Endothelial cell of umbilical vein (primary cell): ENCODE data around the gene RBM20. TPM values are rescaled to one million over a fixed set of nuclear protein-coding genes. Genes with fewer than 3 reads are reported as not detected.

Experiments
- BruUV-seq: library from RNA; stranded (reverse); fragments of 400-500 nt; replicated peaks from 2 replicates; lab custom pipeline; 2021; lab: Mats Ljungman, UMichigan
- CTCF ChIA-PET: fragments of 300-600, 350-600 bp; sonication (Branson Sonifier 250); formaldehyde crosslinking; loops from one replicate; lab custom pipeline; 2021; ENCODE audit warnings: antibody characterized with exemption, inconsistent platforms; lab: Charles Lee
- POLR2A ChIA-PET: fragments of 300-600, 350-600 bp; sonication (Branson Sonifier 250); formaldehyde crosslinking; loops from one replicate; lab custom pipeline; 2021; ENCODE audit warnings: antibody characterized with exemption, inconsistent platforms; lab: Charles Lee
- DNase-seq: peaks from one replicate; pipeline ENCODE4 v3.0.0-alpha.2; 2011; ENCODE audit warnings: low read depth, low spot score
- FAIRE-seq: peaks from 2 replicates; lab custom pipeline; 2011; peaks lifted over from hg19 to GRCh38; lab: Jason Lieb, UNC
- H2AFZ ChIP-seq: 2 replicates; pipeline ENCODE4 v1.6.0; 2012; ENCODE audit warnings: low read depth, low read length, control low read depth, inconsistent platforms
- H3K27ac ChIP-seq: 2 replicates; pipeline ENCODE4 v1.5.1; 2011; ENCODE audit warnings: low read depth, mild to moderate bottlenecking, control low read depth, low read length, moderate library complexity; ENCODE audit not compliant: insufficient read depth
- H3K27me3 ChIP-seq, 2 experiments: 2 replicates each; pipeline versions ENCODE4 v1.6.0 to v1.6.1; 2011; ENCODE audit warnings: low read length in 2 of 2, mixed read lengths in 1 of 2; ENCODE audit not compliant: control insufficient read depth in 2 of 2, insufficient read depth in 2 of 2
- H3K36me3 ChIP-seq, 2 experiments: 2 replicates in 1 of 2; 3 replicates in 1 of 2; pipeline ENCODE4 v1.5.1; 2011; ENCODE audit warnings: low read length in 2 of 2, mild to moderate bottlenecking in 1 of 2, moderate library complexity in 1 of 2; ENCODE audit not compliant: control insufficient read depth in 2 of 2, insufficient read depth in 2 of 2; ENCODE audit errors: extremely low read depth in 1 of 2
- H3K4me1 ChIP-seq: 3 replicates; pipeline ENCODE4 v1.5.1; 2011; ENCODE audit warnings: mild to moderate bottlenecking, low read length; ENCODE audit not compliant: control insufficient read depth, insufficient read depth; ENCODE audit errors: extremely low read depth
- H3K4me2 ChIP-seq: 2 replicates; pipeline ENCODE4 v1.6.1; 2011; ENCODE audit warnings: low read length, control low read depth, mixed read lengths; ENCODE audit not compliant: insufficient read depth
- H3K4me3 ChIP-seq, 3 experiments: fragments of 200-600 bp in 1 of 3; sonication (generic), shearing (Covaris generic) in 1 of 3; replicated peaks in 1 of 3; 2 replicates each; pipeline ENCODE4 v1.5.1; 2011 to 2016; ENCODE audit warnings: control low read depth in 3 of 3, low read length in 3 of 3, mild to moderate bottlenecking in 2 of 3, inconsistent platforms in 1 of 3, low read depth in 1 of 3, moderate library complexity in 1 of 3; ENCODE audit not compliant: insufficient read depth in 1 of 3
- H3K79me2 ChIP-seq: 2 replicates; pipeline ENCODE4 v1.6.0; 2012; ENCODE audit warnings: low read length, inconsistent platforms; ENCODE audit not compliant: control insufficient read depth, insufficient read depth
- H3K9ac ChIP-seq: replicated peaks from 2 replicates; pipeline ENCODE3; 2011; ENCODE audit warnings: low read length, control low read depth; ENCODE audit not compliant: insufficient read depth; ENCODE audit errors: extremely low read depth
- H3K9me1 ChIP-seq: replicated peaks from 3 replicates; pipeline ENCODE4 v1.6.0; 2011; ENCODE audit warnings: mild to moderate bottlenecking, low read length; ENCODE audit not compliant: control insufficient read depth, insufficient read depth; ENCODE audit errors: extremely low read depth
- H3K9me3 ChIP-seq: replicated peaks from 2 replicates; pipeline ENCODE4 v1.5.1; 2012; ENCODE audit warnings: low read length, inconsistent platforms; ENCODE audit not compliant: control insufficient read depth, insufficient read depth
- H4K20me1 ChIP-seq: replicated peaks from 2 replicates; pipeline ENCODE3; 2011; ENCODE audit warnings: mild to moderate bottlenecking, low read length; ENCODE audit not compliant: control insufficient read depth, insufficient read depth; ENCODE audit errors: extremely low read depth
- CTCF ChIP-seq, 2 donors: IDR thresholded peaks; 1 replicate in 1 of 2; 2 replicates in 1 of 2; pipeline ENCODE4 v1.5.1; 2011; ENCODE audit warnings: low read length in 2 of 2, mild to moderate bottlenecking in 2 of 2, moderate library complexity in 2 of 2, control low read depth in 1 of 2, inconsistent platforms in 1 of 2, low read depth in 1 of 2; ENCODE audit not compliant: insufficient read depth in 1 of 2; ENCODE audit errors: extremely low read depth in 1 of 2
- EZH2 ChIP-seq: IDR thresholded peaks from 2 replicates; pipeline ENCODE4 v1.6.1; 2012; ENCODE audit warnings: borderline replicate concordance, low read depth, mild to moderate bottlenecking, moderate library complexity, low read length, inconsistent platforms; ENCODE audit not compliant: severe bottlenecking
- FOS ChIP-seq: IDR thresholded peaks from 2 replicates; pipeline ENCODE4 v1.6.1; 2011; ENCODE audit warnings: mild to moderate bottlenecking, low read length, moderate library complexity, borderline replicate concordance; ENCODE audit not compliant: insufficient read depth
- GATA2 ChIP-seq: IDR thresholded peaks from 2 replicates; pipeline ENCODE4 v1.7.0; 2011; ENCODE audit warnings: low read depth, mild to moderate bottlenecking, moderate library complexity, mixed read lengths, low read length; ENCODE audit not compliant: insufficient read length, insufficient read depth
- JUN ChIP-seq: IDR thresholded peaks from 2 replicates; pipeline ENCODE4 v1.6.1; 2011; ENCODE audit warnings: borderline replicate concordance, low read depth; ENCODE audit not compliant: insufficient read length, insufficient read depth
- MAX ChIP-seq: IDR thresholded peaks from 2 replicates; pipeline ENCODE4 v1.6.1; 2011; ENCODE audit not compliant: insufficient read depth, insufficient read length
- MYC ChIP-seq: IDR thresholded peaks from one replicate; pipeline ENCODE4 v1.6.1; 2011; ENCODE audit warnings: mild to moderate bottlenecking, low read depth, low read length
- POLR2A ChIP-seq: IDR thresholded peaks from 2 replicates; pipeline ENCODE4 v1.6.1; 2012; ENCODE audit warnings: low read depth, mild to moderate bottlenecking, control low read depth, low read length
- POLR2AphosphoS5 ChIP-seq: IDR thresholded peaks from 2 replicates; pipeline ENCODE4 v1.6.1; 2012; ENCODE audit warnings: low read depth, mild to moderate bottlenecking, control low read depth, low read length, moderate library complexity; ENCODE audit not compliant: insufficient read depth
- dilution Hi-C: fragments of 300-500 bp; cut with MboI; formaldehyde crosslinking; loops from one replicate; pipeline ENCODE4 v1.15.0; 2019; ENCODE audit warnings: low sequenced_read_pairs; ENCODE audit not compliant: extremely low pct_ligation_motif_present
- intact Hi-C: fragments of 100-400 bp; cut with micrococcal nuclease; formaldehyde crosslinking; loops from one replicate; pipeline ENCODE4 v1.10.0; 2022
- polyA plus RNA-seq, 4 experiments: library from polyadenylated mRNA; depleted of rRNA in 3 of 4; stranded (reverse) in 3 of 4; unstranded in 1 of 4; fragments of >200 nt; gene quantifications; 2 replicates each; pipeline versions ENCODE4 v1.2.1 to v1.2.3, GENCODE V29; 2011 to 2012; ENCODE audit warnings: missing spikeins in 1 of 4
- total RNA-seq: library from RNA; stranded (reverse); gene quantifications from 2 replicates; pipeline ENCODE4 v1.2.3, GENCODE V29; 2021

The RBM20 gene
- total and polyA plus RNA-seq, 2 donors (not counting 3 experiments of a cell fraction or from before 2014, with no cell fraction given): 0.04 TPM; not detected in 1

GRCh38 chr10:110848106-110848505, 204.0 kb downstream of the RBM20 start:
- H3K4me1 ChIP-seq: no peaks in the 10 kb centered on the region
- dilution Hi-C loops: no loop called here
- no peak for TF ChIP-seq CTCF (IDR thresholded peaks at IDR 0.05; ENCODE audit: extremely low read depth in 1 of 2, insufficient read depth in 1 of 2, low read depth in 1 of 2, low read length in 2 of 2)
- no peak for TF ChIP-seq POLR2AphosphoS5
- no peak for TF ChIP-seq MAX
- TF ChIP-seq MYC: no peak
- no peak for TF ChIP-seq GATA2
- TF ChIP-seq JUN: no peak
- TF ChIP-seq POLR2A: no peak
- no peak for TF ChIP-seq EZH2
- TF ChIP-seq FOS: no peak
- H4K20me1 ChIP-seq: no peaks in the 10 kb centered on the region
- no TSS peak for BruUV-seq
- no peak overlapping the region for H3K27ac ChIP-seq
- no peaks in the 10 kb centered on the region for H3K9me3 ChIP-seq
- DNase-seq: no peak
- H2AFZ ChIP-seq: no peak overlapping the region
- intact Hi-C loops: no loop called here
- no peaks in the 10 kb centered on the region for H3K36me3 ChIP-seq
- H3K79me2 ChIP-seq: no peaks in the 10 kb centered on the region
- no peaks in the 10 kb centered on the region for H3K9me1 ChIP-seq
- no peak overlapping the region for H3K9ac ChIP-seq
- H3K27me3 ChIP-seq: peaks cover 2% of the 10 kb centered on the region in 2 experiments
- FAIRE-seq: no peak
- CTCF ChIA-PET: no interaction called here
- H3K4me3 ChIP-seq: no peak overlapping the region
- no peak overlapping the region for H3K4me2 ChIP-seq
- POLR2A ChIA-PET: no interaction called here
